IMR-90 (cell line): ENCODE results near the gene GRID1. TPM values are rescaled to one million over a fixed set of nuclear protein-coding genes. Genes with fewer than 3 reads are reported as not detected.

Experiments used
- ATAC-seq: fragments of 200-7000 bp; cut with Tn5 transposase; 2 replicates; pipeline ENCODE4 v1.9.1; 2020; ENCODE audit warnings: low read depth, mild to moderate bottlenecking, moderate library complexity
- BruUV-seq: library from RNA; stranded (reverse); fragments of 400-500 nt; replicated peaks from 2 replicates; lab custom pipeline; 2021; lab: Mats Ljungman, UMichigan
- CTCF ChIA-PET: fragments of 300-600 bp; formaldehyde crosslinking; extraction: SDS; loops from one replicate; lab custom pipeline; 2021; ENCODE audit warnings: antibody characterized with exemption; lab: Yijun Ruan, JAX
- POLR2A ChIA-PET: fragments of 300-600 bp; sonication (Branson Sonifier 250); formaldehyde crosslinking; loops from one replicate; lab custom pipeline; 2022; ENCODE audit warnings: antibody characterized with exemption; ENCODE audit not compliant: unreplicated experiment; lab: Charles Lee
- DNase-seq: peaks from one replicate; pipeline ENCODE4 v3.0.0; 2013
- H2AFZ ChIP-seq: replicated peaks from 2 replicates; pipeline ENCODE3; 2013; ENCODE audit warnings: low read length, mild to moderate bottlenecking; ENCODE audit not compliant: poor library complexity
- H2AK5ac ChIP-seq: 2 replicates; pipeline ENCODE4 v1.6.1; 2013; ENCODE audit warnings: low read depth, low read length, inconsistent platforms
- H2AK9ac ChIP-seq: replicated peaks from 2 replicates; pipeline ENCODE3; 2013; ENCODE audit warnings: mild to moderate bottlenecking, low read depth, low read length, moderate library complexity; ENCODE audit not compliant: poor library complexity
- H2BK120ac ChIP-seq: 2 replicates; pipeline ENCODE4 v1.6.1; 2013; ENCODE audit warnings: low read depth, low read length, inconsistent platforms
- H2BK15ac ChIP-seq: 3 replicates; pipeline ENCODE4 v1.6.1; 2013; ENCODE audit warnings: low read depth, low read length, inconsistent platforms
- H2BK20ac ChIP-seq: 2 replicates; pipeline ENCODE4 v1.6.1; 2013; ENCODE audit warnings: low read depth, mild to moderate bottlenecking, inconsistent platforms, low read length, moderate library complexity
- H2BK5ac ChIP-seq: 2 replicates; pipeline ENCODE4 v1.6.1; 2013; ENCODE audit warnings: mild to moderate bottlenecking, low read depth, low read length, inconsistent platforms; ENCODE audit not compliant: poor library complexity, severe bottlenecking
- H3K14ac ChIP-seq: replicated peaks from 2 replicates; pipeline ENCODE4 v1.6.1; 2013; ENCODE audit warnings: low read depth, low read length, inconsistent platforms
- H3K18ac ChIP-seq: 2 replicates; pipeline ENCODE4 v1.6.1; 2013; ENCODE audit warnings: low read depth, low read length, control low read depth
- H3K23ac ChIP-seq: 2 replicates; pipeline ENCODE4 v1.6.1; 2013; ENCODE audit warnings: low read depth, low read length, inconsistent platforms
- H3K27ac ChIP-seq: 2 replicates; pipeline ENCODE4 v1.5.1; 2013; ENCODE audit warnings: mild to moderate bottlenecking, control low read depth, low read length; ENCODE audit not compliant: insufficient read depth
- H3K27me3 ChIP-seq: 2 replicates; pipeline ENCODE4 v1.6.1; 2013; ENCODE audit warnings: low read length; ENCODE audit not compliant: control insufficient read depth, insufficient read depth
- H3K36me3 ChIP-seq: 2 replicates; pipeline ENCODE4 v1.6.1; 2013; ENCODE audit warnings: low read length, mixed read lengths; ENCODE audit not compliant: control insufficient read depth, insufficient read depth
- H3K4ac ChIP-seq: 2 replicates; pipeline ENCODE4 v1.6.1; 2013; ENCODE audit warnings: low read depth, low read length, inconsistent platforms
- H3K4me1 ChIP-seq: 2 replicates; pipeline ENCODE4 v1.6.1; 2013; ENCODE audit warnings: low read length, mixed read lengths; ENCODE audit not compliant: control insufficient read depth, insufficient read depth
- H3K4me2 ChIP-seq: 2 replicates; pipeline ENCODE4 v1.6.1; 2013; ENCODE audit warnings: low read depth, mild to moderate bottlenecking, control low read depth, low read length, moderate library complexity
- H3K4me3 ChIP-seq: 2 replicates; pipeline ENCODE4 v1.5.1; 2013; ENCODE audit warnings: low read depth, mild to moderate bottlenecking, control low read depth, low read length, moderate library complexity; ENCODE audit not compliant: insufficient read depth
- H3K56ac ChIP-seq: 2 replicates; pipeline ENCODE4 v1.6.1; 2013; ENCODE audit warnings: low read length, inconsistent platforms; ENCODE audit not compliant: insufficient read depth; ENCODE audit errors: extremely low read depth
- H3K79me1 ChIP-seq, 2 experiments: 2 replicates each; pipeline ENCODE4 v1.6.1; 2013; ENCODE audit warnings: low read length in 2 of 2, inconsistent platforms in 1 of 2, low read depth in 1 of 2
- H3K9ac ChIP-seq: 2 replicates; pipeline ENCODE4 v1.6.1; 2013; ENCODE audit warnings: low read depth, low read length, control low read depth
- H3K9me1 ChIP-seq: 2 replicates; pipeline ENCODE4 v1.6.1; 2013; ENCODE audit warnings: low read length, inconsistent platforms; ENCODE audit not compliant: insufficient read depth
- H3K9me3 ChIP-seq: 2 replicates; pipeline ENCODE4 v1.6.1; 2013; ENCODE audit warnings: low read length; ENCODE audit not compliant: control insufficient read depth, insufficient read depth
- H4K20me1 ChIP-seq: 2 replicates; pipeline ENCODE4 v1.6.1; 2013; ENCODE audit warnings: low read length, inconsistent platforms; ENCODE audit not compliant: insufficient read depth
- H4K5ac ChIP-seq: 2 replicates; pipeline ENCODE4 v1.6.1; 2013; ENCODE audit warnings: mild to moderate bottlenecking, low read depth, low read length, control low read depth
- H4K8ac ChIP-seq, 2 experiments: 2 replicates each; pipeline ENCODE4 v1.6.1; 2013; ENCODE audit warnings: low read depth in 2 of 2, low read length in 2 of 2, control low read depth in 1 of 2, inconsistent platforms in 1 of 2
- H4K91ac ChIP-seq: 2 replicates; pipeline ENCODE4 v1.6.1; 2013; ENCODE audit warnings: low read depth, low read length, inconsistent platforms; ENCODE audit not compliant: insufficient read depth
- CHD1 ChIP-seq: IDR thresholded peaks from 2 replicates; pipeline ENCODE4 v1.6.1; 2012; ENCODE audit warnings: low read depth, low read length, improper control_type of control experiment
- MAFK ChIP-seq: IDR thresholded peaks from 2 replicates; pipeline ENCODE4 v1.6.1; 2012; ENCODE audit warnings: low read depth, low read length, improper control_type of control experiment
- MAZ ChIP-seq: IDR thresholded peaks from 2 replicates; pipeline ENCODE4 v1.6.1; 2012; ENCODE audit warnings: low read depth, mild to moderate bottlenecking, low read length, improper control_type of control experiment, moderate library complexity, borderline replicate concordance
- MXI1 ChIP-seq: IDR thresholded peaks from 2 replicates; pipeline ENCODE4 v1.6.1; 2012; ENCODE audit warnings: low read depth, mild to moderate bottlenecking, low read length, moderate library complexity, borderline replicate concordance
- NFE2L2 ChIP-seq: fragments of 150-350 bp; IDR thresholded peaks from 2 replicates; pipeline ENCODE4 v1.6.1; 2016; ENCODE audit warnings: low read depth, mild to moderate bottlenecking, low read length
- POLR2A ChIP-seq: IDR thresholded peaks from 2 replicates; pipeline ENCODE4 v1.6.1; 2012; ENCODE audit warnings: mild to moderate bottlenecking, low read depth, low read length
- USF2 ChIP-seq: fragments of 150-350 bp; IDR thresholded peaks from 2 replicates; pipeline ENCODE4 v1.6.1; 2017; ENCODE audit warnings: mild to moderate bottlenecking, antibody characterized with exemption, low read length, low read depth
- WGBS, 2 experiments: methylation state at CpG; one replicate each; pipeline versions ENCODE4 v1.1.5 to v1.1.7; 2013; ENCODE audit warnings: missing lambda C conversion rate in 2 of 2; ENCODE audit not compliant: insufficient read length in 1 of 2; ENCODE audit errors: extremely low coverage in 2 of 2; 5-methylcytosine and 5-hydroxymethylcytosine counted together
- dilution Hi-C: fragments of 300-500 bp; cut with HindIII; formaldehyde crosslinking; loops from one replicate; pipeline ENCODE4 v1.14.3; 2018; ENCODE audit warnings: low sequenced_read_pairs; ENCODE audit not compliant: unreplicated experiment
- in situ Hi-C: fragments of 300-500 bp; cut with MboI; formaldehyde crosslinking; loops from 3 replicates; pipeline ENCODE4 v1.14.3; 2019; ENCODE audit warnings: low sequenced_read_pairs, inconsistent platforms, mixed read lengths
- intact Hi-C: fragments of 100-400 bp; cut with micrococcal nuclease; formaldehyde crosslinking; loops from 2 replicates; pipeline ENCODE4 v1.10.0; 2022
- polyA plus RNA-seq, 3 experiments: library from polyadenylated mRNA; depleted of rRNA; stranded (reverse); fragments of >200 nt; gene quantifications; 2 replicates each; pipeline ENCODE4 v1.2.3, GENCODE V29; 2012; ENCODE audit warnings: low replicate concordance in 1 of 3
- total RNA-seq: library from RNA; depleted of rRNA; stranded (reverse); fragments of >200 nt; gene quantifications from 2 replicates; pipeline ENCODE4 v1.2.3, GENCODE V29; 2012

GRID1 gene
- total and polyA plus RNA-seq, 2 of the 4 experiments (the other 2 are of a cell fraction): not detected

- Histone ChIP-seq H3K56ac (no peak overlapping the region), H2AK5ac (no peak overlapping the region), H3K23ac (no peak overlapping the region), H3K9me3 (peaks cover 4% of the 10 kb centered on the region; the same call in 1 of the 2 replicates), H3K18ac (no peak overlapping the region), H4K8ac (no peak overlapping the region), H3K27me3 (no peaks in the 10 kb centered on the region), H3K14ac (no peak overlapping the region), H2BK5ac (no peak overlapping the region), H4K20me1 (no peaks in the 10 kb centered on the region), H3K4me3 (no peak overlapping the region), H4K91ac (no peak overlapping the region), H2BK15ac (no peak overlapping the region), H3K9ac (no peak overlapping the region), H2BK120ac (no peak overlapping the region), H4K5ac (no peak overlapping the region), H3K36me3 (no peaks in the 10 kb centered on the region), H2BK20ac (no peak overlapping the region), H3K79me1 (no peaks in the 10 kb centered on the region), H2AK9ac (no peak overlapping the region), H3K4ac (no peak overlapping the region), H3K27ac (no peak overlapping the region), H3K4me1 (no peaks in the 10 kb centered on the region), H3K4me2 (no peak overlapping the region), H3K9me1 (no peaks in the 10 kb centered on the region), H2AFZ (no peak overlapping the region)
- intact Hi-C loops: no loop called here
- in situ Hi-C loops: no loop called here
- no peak for TF ChIP-seq CHD1
- TF ChIP-seq MAFK: no peak
- no peak for TF ChIP-seq MAZ
- TF ChIP-seq USF2: no peak
- no peak for TF ChIP-seq MXI1
- TF ChIP-seq POLR2A: no peak
- no peak for TF ChIP-seq NFE2L2
- ChIA-PET CTCF (no interaction called here), POLR2A (no interaction called here)
- no CpG with 5 or more reads among the region's 1 CpG for WGBS, 2 experiments
- DNase-seq (no peak), ATAC-seq (no peak)
- dilution Hi-C loops: no loop called here
- no TSS peak for BruUV-seq
Measured at GRCh38 chr10:85967594-85967993, 399.0 kb downstream of the GRID1 start.
